Testis (tissue), 2 donors: ENCODE data around the gene FBXL7.

Experiments
- CTCF ChIP-seq, 3 experiments: fragments of 450-650 bp in 2 of 3; fragments of 200-600 bp in 1 of 3; sonication (generic) in 1 of 3; IDR thresholded peaks; one replicate each; pipeline ENCODE4 v1.5.1; 2016 to 2019; ENCODE audit warnings: antibody characterized with exemption in 3 of 3, mild to moderate bottlenecking in 2 of 3, moderate library complexity in 1 of 3
- POLR2A ChIP-seq: fragments of 450-650 bp; IDR thresholded peaks from one replicate; pipeline ENCODE4 v1.6.1; 2017; ENCODE audit warnings: antibody characterized with exemption, mild to moderate bottlenecking, moderate library complexity

GRCh38 chr5:15566789-15567188 is 66.8 kb downstream of the FBXL7 start:
- TF ChIP-seq POLR2A (no peak), CTCF (IDR thresholded peaks at IDR 0.05) (no peak)
